H1 (cell line): ENCODE measurements around the gene SF3B2. TPM values are rescaled to one million over a fixed set of nuclear protein-coding genes. Genes with fewer than 3 reads are reported as not detected.
"Not testable (repeated sequence)": the region's sequence is repeated elsewhere in the genome, so short reads cannot be mapped to it uniquely, and the experiment has no call there.

Source experiments
- CTCF ChIA-PET: fragments of 300-600 bp; sonication (Branson Sonifier 250); formaldehyde crosslinking; loops from one replicate; lab custom pipeline; 2021; ENCODE audit not compliant: partially characterized antibody; lab: Charles Lee
- POLR2A ChIA-PET: fragments of 300-600 bp; sonication (Branson Sonifier 250); formaldehyde crosslinking; loops from one replicate; lab custom pipeline; 2021; ENCODE audit warnings: inconsistent platforms; ENCODE audit not compliant: partially characterized antibody; lab: Charles Lee
- DNase-seq, 2 experiments: peaks; one replicate each; pipeline versions ENCODE4 v3.0.0 to v3.0.0-alpha.2; 2010 to 2022; ENCODE audit warnings: low spot score in 2 of 2, low read depth in 1 of 2, mixed read lengths in 1 of 2
- FAIRE-seq: peaks from 2 replicates; lab custom pipeline; 2011; peaks lifted over from hg19 to GRCh38; lab: Jason Lieb, UNC
- H2AFZ ChIP-seq: 2 replicates; pipeline ENCODE4 v1.8.1; 2012; ENCODE audit warnings: low read length, inconsistent platforms
- H2AK5ac ChIP-seq: 2 replicates; pipeline ENCODE4 v1.6.1; 2013; ENCODE audit warnings: low read depth, low read length
- H2BK120ac ChIP-seq: replicated peaks from 2 replicates; pipeline ENCODE3; 2013; ENCODE audit warnings: low read depth, low read length, inconsistent platforms
- H2BK12ac ChIP-seq: 2 replicates; pipeline ENCODE4 v1.6.1; 2013; ENCODE audit warnings: low read depth, low read length
- H2BK15ac ChIP-seq: 2 replicates; pipeline ENCODE4 v1.6.1; 2013; ENCODE audit warnings: low read length
- H2BK20ac ChIP-seq: 2 replicates; pipeline ENCODE4 v1.6.1; 2013; ENCODE audit warnings: low read length
- H2BK5ac ChIP-seq: 2 replicates; pipeline ENCODE4 v1.6.1; 2013; ENCODE audit warnings: low read depth, low read length
- H3K14ac ChIP-seq: 2 replicates; pipeline ENCODE4 v1.6.1; 2013; ENCODE audit warnings: inconsistent platforms; ENCODE audit not compliant: insufficient read length
- H3K18ac ChIP-seq: 2 replicates; pipeline ENCODE4 v1.6.1; 2013; ENCODE audit warnings: low read length; ENCODE audit errors: extremely low read depth
- H3K23ac ChIP-seq: 2 replicates; pipeline ENCODE4 v1.6.1; 2013; ENCODE audit warnings: inconsistent platforms; ENCODE audit not compliant: insufficient read length
- H3K23me2 ChIP-seq: 2 replicates; pipeline ENCODE4 v1.6.1; 2013; ENCODE audit warnings: low read depth, low read length
- H3K27ac ChIP-seq: 2 replicates; pipeline ENCODE4 v1.6.1; 2011; ENCODE audit warnings: low read depth, low read length, inconsistent platforms
- H3K27me3 ChIP-seq, 4 experiments: replicated peaks in 1 of 4; 1 replicate in 1 of 4; 2 replicates in 3 of 4; pipeline versions ENCODE4 v1.6.1 to v1.8.1; 2011 to 2013; ENCODE audit warnings: low read length in 3 of 4, mild to moderate bottlenecking in 3 of 4, inconsistent platforms in 2 of 4, mixed read lengths in 2 of 4, moderate library complexity in 1 of 4; ENCODE audit not compliant: control insufficient read depth in 3 of 4, insufficient read depth in 3 of 4; ENCODE audit errors: extremely low read depth in 1 of 4
- H3K36me3 ChIP-seq, 4 experiments: 2 replicates each; pipeline versions ENCODE4 v1.6.1 to v1.8.1; 2011 to 2013; ENCODE audit warnings: mild to moderate bottlenecking in 4 of 4, low read length in 3 of 4, moderate library complexity in 2 of 4, control low read depth in 1 of 4, inconsistent platforms in 1 of 4; ENCODE audit not compliant: insufficient read depth in 4 of 4, control insufficient read depth in 2 of 4
- H3K4ac ChIP-seq: replicated peaks from 2 replicates; pipeline ENCODE3; 2013; ENCODE audit warnings: low read length, low read depth, mixed read lengths, inconsistent platforms; ENCODE audit not compliant: insufficient read length
- H3K4me1 ChIP-seq, 4 experiments: replicated peaks in 1 of 4; 1 replicate in 1 of 4; 2 replicates in 3 of 4; pipeline versions ENCODE4 v1.6.1 to v1.8.1; 2011 to 2013; ENCODE audit warnings: low read length in 3 of 4, inconsistent platforms in 2 of 4, mixed read lengths in 1 of 4; ENCODE audit not compliant: insufficient read depth in 4 of 4, control insufficient read depth in 3 of 4
- H3K4me2 ChIP-seq, 2 experiments: 2 replicates each; pipeline versions ENCODE4 v1.6.1 to v1.8.1; 2011 to 2013; ENCODE audit warnings: low read depth in 2 of 2, low read length in 2 of 2, control low read depth in 1 of 2, inconsistent platforms in 1 of 2, mild to moderate bottlenecking in 1 of 2; ENCODE audit not compliant: insufficient read depth in 1 of 2
- H3K4me3 ChIP-seq, 4 experiments: fragments of 200-600, 300-600 bp in 1 of 4; sonication (generic), shearing (Covaris generic), sonication (Bioruptor Twin) in 1 of 4; 2 replicates each; pipeline versions ENCODE4 v1.5.1 to v1.8.1; 2011 to 2016; ENCODE audit warnings: low read length in 4 of 4, low read depth in 3 of 4, control low read depth in 2 of 4, inconsistent platforms in 2 of 4, mild to moderate bottlenecking in 2 of 4, mixed read lengths in 1 of 4, moderate library complexity in 1 of 4; ENCODE audit not compliant: insufficient read depth in 2 of 4; ENCODE audit errors: extremely low read depth in 1 of 4
- H3K56ac ChIP-seq: replicated peaks from 2 replicates; pipeline ENCODE3; 2013; ENCODE audit warnings: low read depth, mild to moderate bottlenecking, mixed read lengths, low read length, inconsistent platforms; ENCODE audit not compliant: insufficient read length
- H3K79me1 ChIP-seq: 2 replicates; pipeline ENCODE4 v1.6.1; 2013; ENCODE audit warnings: low read depth, low read length, control low read depth
- H3K79me2 ChIP-seq, 2 experiments: 2 replicates each; pipeline versions ENCODE4 v1.6.1 to v1.8.1; 2012 to 2013; ENCODE audit warnings: low read length in 2 of 2, mild to moderate bottlenecking in 2 of 2, inconsistent platforms in 1 of 2; ENCODE audit not compliant: insufficient read depth in 2 of 2, control insufficient read depth in 1 of 2
- H3K9ac ChIP-seq, 4 experiments: replicated peaks in 1 of 4; 1 replicate in 1 of 4; 2 replicates in 3 of 4; pipeline versions ENCODE4 v1.6.1 to v1.8.1; 2011 to 2013; ENCODE audit warnings: low read depth in 3 of 4, low read length in 3 of 4, control low read depth in 2 of 4, mild to moderate bottlenecking in 2 of 4, moderate library complexity in 2 of 4, inconsistent platforms in 1 of 4; ENCODE audit errors: extremely low read depth in 1 of 4
- H3K9me3 ChIP-seq, 2 experiments: 2 replicates each; pipeline versions ENCODE4 v1.6.1 to v1.8.1; 2012 to 2013; ENCODE audit warnings: mild to moderate bottlenecking in 2 of 2, moderate library complexity in 2 of 2, control low read depth in 1 of 2, inconsistent platforms in 1 of 2, low read depth in 1 of 2, low read length in 1 of 2, mixed read lengths in 1 of 2; ENCODE audit not compliant: insufficient read depth in 2 of 2
- H4K20me1 ChIP-seq, 2 experiments: replicated peaks in 1 of 2; 2 replicates each; pipeline versions ENCODE3 to v1.8.1; 2011 to 2013; ENCODE audit warnings: inconsistent platforms in 2 of 2, low read length in 2 of 2, mild to moderate bottlenecking in 1 of 2; ENCODE audit not compliant: insufficient read depth in 2 of 2, control insufficient read depth in 1 of 2
- H4K5ac ChIP-seq: 2 replicates; pipeline ENCODE4 v1.6.1; 2013; ENCODE audit warnings: low read length, low read depth, mixed read lengths, inconsistent platforms; ENCODE audit not compliant: insufficient read length
- H4K8ac ChIP-seq: 2 replicates; pipeline ENCODE4 v1.8.0; 2013; ENCODE audit warnings: mild to moderate bottlenecking, moderate library complexity, low read length, inconsistent platforms; ENCODE audit not compliant: insufficient read depth; ENCODE audit errors: extremely low read depth
- H4K91ac ChIP-seq: replicated peaks from 2 replicates; pipeline ENCODE3; 2013; ENCODE audit warnings: low read length, mixed read lengths, inconsistent platforms; ENCODE audit not compliant: insufficient read length
- WGBS, 2 experiments: shearing (Covaris generic) in 1 of 2; methylation state at CpG; one replicate each; pipeline versions ENCODE4 v1.1.6 to v1.1.7; 2013 to 2015; ENCODE audit warnings: low lambda C conversion rate in 2 of 2, mixed read lengths in 2 of 2, inconsistent platforms in 1 of 2, low coverage in 1 of 2, missing lambda C conversion rate in 1 of 2; ENCODE audit not compliant: insufficient replicate concordance in 2 of 2, insufficient coverage in 1 of 2, insufficient read length in 1 of 2; ENCODE audit errors: extremely low coverage in 1 of 2, missing lambda C conversion rate in 1 of 2; 5-methylcytosine and 5-hydroxymethylcytosine counted together
- polyA plus RNA-seq, 7 experiments: library from polyadenylated mRNA; depleted of rRNA in 3 of 7; stranded (reverse) in 5 of 7; unstranded in 2 of 7; fragments of >200 nt in 5 of 7; fragments of 200-250 nt in 2 of 7; gene quantifications; 1 replicate in 5 of 7; 2 replicates in 1 of 7; 4 replicates in 1 of 7; pipeline versions ENCODE4 v1.2.1 to v1.2.3, GENCODE V29; 2011 to 2013; ENCODE audit warnings: missing spikeins in 2 of 7, mixed read lengths in 2 of 7
- total RNA-seq: library from RNA; stranded (reverse); fragmentation: NEBNext Ultra II Directional; extraction: Animal tissue kit (Norgen Biotek cat#: 25700); gene quantifications from 2 replicates; pipeline ENCODE4 v1.2.1, GENCODE V29; 2021

The SF3B2 gene
- total and polyA plus RNA-seq, 2 of the 8 experiments (the other 6 are each of a cell fraction or from before 2014, with no cell fraction given), result 182 to 237 TPM

GRCh38 chr11:66078949-66079348 lies 26.8 kb downstream of the SF3B2 start:
- not testable (repeated sequence) for H3K4ac ChIP-seq, H3K4me1 ChIP-seq, H3K79me1 ChIP-seq, H2BK20ac ChIP-seq, H2AK5ac ChIP-seq, FAIRE-seq, H3K4me3 ChIP-seq, H3K14ac ChIP-seq, DNase-seq, H3K36me3 ChIP-seq, H2BK12ac ChIP-seq, H3K4me2 ChIP-seq, H3K23me2 ChIP-seq, H2BK15ac ChIP-seq, H2BK120ac ChIP-seq, H3K23ac ChIP-seq, H3K9me3 ChIP-seq, H4K8ac ChIP-seq, H3K79me2 ChIP-seq, H3K27me3 ChIP-seq, H3K27ac ChIP-seq, H3K18ac ChIP-seq, H3K9ac ChIP-seq, H3K56ac ChIP-seq, H4K91ac ChIP-seq, H2AFZ ChIP-seq, H4K5ac ChIP-seq, H2BK5ac ChIP-seq, H4K20me1 ChIP-seq
- ChIA-PET CTCF (interaction anchor here (3.8 kb wide), 1 partner anchor 11 kb away, joined by 16 read pairs; no protein-coding TSS in a partner anchor), POLR2A (interaction anchor here (2.2 kb wide), 1 partner anchor 8 kb away, joined by 5 read pairs; the partner anchor contains the start of gene PACS1)
- WGBS, 2 experiments, result 98% methylated on average over 6 of the region's 7 CpGs; no CpG with 5 or more reads in 1 of the 2 experiments
